SK-N-DZ (cell line): Measurements from ENCODE around the gene TAF9B. TPM values are rescaled to one million over a fixed set of nuclear protein-coding genes. Genes with fewer than 3 reads are reported as not detected.
"Not testable (repeated sequence)": the region's sequence is repeated elsewhere in the genome, so short reads cannot be mapped to it uniquely, and the experiment has no call there.

ENCODE experiments used
- DNase-seq: peaks from one replicate; pipeline ENCODE4 v3.0.0-alpha.2; 2015; ENCODE audit warnings: low spot score
- polyA plus RNA-seq, 2 experiments: library from polyadenylated mRNA; depleted of rRNA; stranded (reverse); fragments of >200 nt; gene quantifications; 2 replicates each; pipeline ENCODE4 v1.2.3, GENCODE V29; 2014

TAF9B gene, protein sequence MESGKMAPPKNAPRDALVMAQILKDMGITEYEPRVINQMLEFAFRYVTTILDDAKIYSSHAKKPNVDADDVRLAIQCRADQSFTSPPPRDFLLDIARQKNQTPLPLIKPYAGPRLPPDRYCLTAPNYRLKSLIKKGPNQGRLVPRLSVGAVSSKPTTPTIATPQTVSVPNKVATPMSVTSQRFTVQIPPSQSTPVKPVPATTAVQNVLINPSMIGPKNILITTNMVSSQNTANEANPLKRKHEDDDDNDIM
- 45.1 and 46.5 TPM in 2 replicates for polyA plus RNA-seq (2014; cell fraction: cytosol; rRNA removed)
- 16.3 and 16.7 TPM in 2 replicates for polyA plus RNA-seq (2014; cell fraction: nucleus; rRNA removed)

DNA sequence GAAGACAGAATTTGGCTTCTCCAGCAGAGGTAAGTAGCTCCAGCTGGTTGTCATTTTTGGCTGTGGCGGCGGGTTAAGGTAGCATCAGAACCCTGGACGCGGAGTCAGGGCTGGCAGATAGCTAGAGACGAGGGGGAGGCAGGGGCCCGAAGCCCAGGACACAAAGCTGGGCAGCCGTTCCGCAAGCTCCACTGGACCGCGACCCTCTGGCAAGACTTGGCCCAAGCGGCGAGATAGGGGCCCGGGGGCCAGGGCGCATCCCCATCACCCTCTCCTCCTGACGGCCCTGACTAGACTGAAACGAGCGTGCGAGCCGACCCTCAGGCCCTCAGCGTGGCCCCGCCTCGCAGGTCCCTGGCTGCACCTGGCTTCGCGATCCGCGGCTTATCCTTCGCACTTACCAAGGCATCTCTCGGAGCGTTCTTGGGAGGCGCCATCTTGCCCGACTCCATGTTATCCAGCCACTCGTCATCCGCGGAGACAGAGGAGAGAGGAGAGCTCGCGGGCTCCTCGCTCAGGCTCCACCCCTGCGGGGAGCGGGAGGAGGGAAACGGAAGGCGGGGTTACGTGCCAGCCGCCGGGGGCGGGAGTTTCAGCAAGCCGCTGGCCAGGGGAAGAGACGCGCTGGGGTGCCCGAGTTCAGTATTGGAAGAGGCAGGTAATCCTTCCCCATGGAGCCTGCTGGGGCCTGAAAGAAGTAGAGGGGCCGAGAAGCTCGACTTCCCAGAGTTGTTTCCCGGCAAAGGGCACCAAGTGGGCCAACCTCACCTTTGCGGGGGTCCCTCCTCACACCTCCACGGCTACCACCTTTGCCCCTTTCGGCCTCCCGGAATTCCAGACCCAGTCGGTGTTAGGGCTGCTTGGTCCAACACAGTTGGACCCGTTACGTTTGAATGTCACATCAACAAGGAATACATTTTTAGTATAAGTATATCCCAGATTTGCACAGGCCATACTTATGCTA is at the start of gene TAF9B:
TAF9B (minus strand) TSS at position 491 of the 964 bp plus-strand sequence; CDS start at position 452, 39 bp downstream.
- DNase-seq = peak; percentile 85

- no peak for DNase-seq
These were observed 43.4 kb upstream of the TAF9B start for GRCh38 chrX:78182881-78183280.

- no peak for DNase-seq
These were observed 41.9 kb upstream of the TAF9B start for GRCh38 chrX:78181307-78181706.

- DNase-seq = no peak
These were observed 28.6 kb upstream of the TAF9B start for GRCh38 chrX:78168065-78168464.

GRCh38 chrX:78165425-78165824 is 26.0 kb upstream of the TAF9B start:
- DNase-seq = no peak

DNA sequence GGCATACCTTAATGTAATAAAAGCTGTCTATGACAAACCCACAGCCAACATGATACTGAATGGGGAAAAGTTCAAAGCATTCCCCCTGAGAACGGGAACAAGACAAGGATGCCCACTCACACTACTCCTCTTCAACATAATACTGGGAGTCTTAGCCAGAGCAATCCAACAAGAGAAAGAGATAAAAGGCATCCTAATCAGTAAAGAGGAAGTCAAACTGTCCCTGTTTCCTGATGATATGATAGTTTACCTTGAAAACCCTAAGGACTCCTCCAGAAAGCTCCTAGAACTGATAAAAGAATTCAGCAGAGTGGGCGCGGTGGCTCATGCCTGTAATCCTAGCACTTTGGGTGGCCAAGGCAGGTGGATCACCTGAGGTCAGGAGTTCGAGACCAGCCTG is 23.7 kb upstream of the TAF9B start:
- DNase-seq = not testable (repeated sequence)

DNA sequence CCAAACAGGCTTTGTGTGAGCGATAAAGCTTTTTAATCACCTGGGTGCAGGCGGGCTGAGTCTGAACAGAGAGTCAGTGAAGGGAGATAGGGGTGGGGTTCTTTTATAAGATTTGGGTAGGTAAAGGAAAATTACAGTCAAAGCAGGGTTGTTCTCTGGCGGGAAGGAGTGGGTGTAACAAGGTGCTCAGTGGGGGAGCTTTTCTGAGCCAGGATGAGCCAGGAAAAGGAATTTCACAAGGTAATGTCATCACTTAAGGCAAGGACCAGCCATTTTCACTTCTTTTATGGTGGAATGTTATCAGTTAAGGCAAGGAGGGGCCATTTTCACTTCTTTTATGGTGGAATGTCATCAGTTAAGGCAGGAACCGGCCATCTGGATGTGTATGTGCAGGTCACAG is 21.3 kb upstream of the TAF9B start:
- not testable (repeated sequence) for DNase-seq

DNA sequence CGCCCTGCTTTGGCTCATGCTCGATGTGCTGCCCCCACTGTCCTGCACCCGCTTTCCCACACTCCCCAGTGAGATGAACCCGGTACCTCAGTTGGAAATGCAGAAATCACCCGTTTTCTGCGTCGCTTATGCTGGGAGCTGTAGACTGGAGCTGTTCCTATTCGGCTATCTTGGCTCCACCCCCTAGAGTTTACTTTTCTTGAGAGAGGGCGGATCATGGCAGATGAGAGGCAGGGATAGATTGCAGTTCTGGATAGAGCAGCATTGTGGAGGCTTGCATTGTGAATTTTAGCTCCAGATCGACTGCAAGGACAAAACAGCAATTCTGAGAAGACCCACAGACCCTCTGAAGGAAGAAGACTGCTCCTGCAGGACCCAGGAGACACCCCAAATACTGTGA is 18.4 kb upstream of the TAF9B start:
- not testable (repeated sequence) for DNase-seq

GRCh38 chrX:78157373-78157772 is 17.9 kb upstream of the TAF9B start:
- not testable (repeated sequence) for DNase-seq

DNA sequence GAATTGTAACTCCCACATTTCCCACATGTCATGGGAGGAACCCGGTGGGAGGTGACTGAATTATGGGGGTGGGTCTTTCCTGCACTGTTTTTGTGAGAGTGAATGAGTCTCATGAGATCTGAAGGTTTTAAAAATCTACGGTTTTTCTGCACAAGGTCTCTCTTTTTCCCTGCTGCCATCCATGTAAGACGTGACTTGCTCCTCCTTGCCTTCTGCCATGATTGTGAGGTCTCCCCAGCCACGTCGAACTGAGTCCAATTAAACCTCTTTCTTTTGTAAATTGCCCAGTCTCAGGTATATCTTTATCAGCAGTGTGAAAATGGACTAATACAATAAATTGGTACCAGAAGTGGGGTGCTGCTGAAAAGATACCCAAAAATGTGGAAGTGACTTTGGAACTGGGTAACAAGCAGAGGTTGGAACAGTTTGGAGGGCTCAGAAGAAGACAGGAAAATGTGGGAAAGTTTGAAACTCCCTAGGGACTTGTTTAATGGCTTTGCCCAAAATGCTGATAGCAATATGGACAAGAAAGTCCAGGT is 7.6 kb upstream of the TAF9B start:
- DNase-seq = not testable (repeated sequence)

DNA sequence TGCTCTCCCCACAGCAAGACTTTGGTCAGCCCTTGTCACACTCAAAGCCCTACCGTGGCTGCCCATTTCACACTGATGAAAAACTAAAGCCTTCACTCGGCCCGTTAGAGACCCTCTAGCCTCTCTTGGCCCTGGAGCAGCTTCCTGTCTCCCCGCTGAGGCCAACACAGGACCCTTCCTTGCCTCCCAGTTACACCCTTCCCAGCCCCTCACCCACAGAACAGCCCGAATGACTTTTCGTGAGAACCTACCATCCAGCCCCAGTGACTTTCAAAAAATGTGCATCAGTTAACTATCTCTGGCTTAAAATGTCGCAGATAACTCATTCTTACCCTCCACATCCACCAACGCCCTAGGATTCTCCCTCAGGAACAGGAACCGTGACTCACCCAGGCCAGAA is 756 bp upstream of the TAF9B start:
- DNase-seq = no peak

DNA sequence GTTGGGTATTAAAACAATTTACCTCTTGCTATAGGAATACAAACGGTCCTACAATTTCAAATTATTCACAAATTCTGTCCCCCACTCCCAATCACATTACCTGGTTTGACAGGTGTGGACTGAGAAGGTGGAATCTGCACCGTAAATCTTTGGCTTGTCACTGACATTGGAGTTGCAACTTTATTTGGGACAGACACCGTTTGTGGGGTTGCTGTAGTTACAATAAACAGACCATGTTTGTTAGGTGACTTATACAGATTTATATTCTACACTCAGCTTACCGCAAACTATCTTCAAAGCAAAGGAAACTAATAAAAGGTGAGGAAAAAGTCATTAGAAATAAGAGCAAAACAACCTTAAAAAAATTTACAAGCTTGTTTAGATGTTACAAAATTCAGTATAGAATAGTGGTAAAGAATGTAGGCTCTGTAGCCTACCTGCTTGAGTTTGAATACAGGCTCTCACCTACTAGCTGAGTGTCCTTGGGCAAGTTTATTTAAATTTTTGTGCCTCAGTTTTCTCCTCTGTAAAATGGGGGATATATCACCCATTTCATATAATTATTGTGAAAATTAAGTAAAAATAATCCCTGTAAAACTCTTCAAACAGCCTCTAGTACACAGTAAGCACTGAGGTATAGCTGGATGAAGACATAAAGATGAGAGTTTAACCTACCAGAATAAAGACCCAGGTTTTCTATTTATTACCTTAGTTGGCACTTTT is 6.1 kb downstream of the TAF9B start:
- no peak for DNase-seq

- no peak for DNase-seq
These were observed 8.3 kb downstream of the TAF9B start for GRCh38 chrX:78131117-78131516.

GRCh38 chrX:78130396-78130795 is 9.1 kb downstream of the TAF9B start:
- DNase-seq = no peak

DNA sequence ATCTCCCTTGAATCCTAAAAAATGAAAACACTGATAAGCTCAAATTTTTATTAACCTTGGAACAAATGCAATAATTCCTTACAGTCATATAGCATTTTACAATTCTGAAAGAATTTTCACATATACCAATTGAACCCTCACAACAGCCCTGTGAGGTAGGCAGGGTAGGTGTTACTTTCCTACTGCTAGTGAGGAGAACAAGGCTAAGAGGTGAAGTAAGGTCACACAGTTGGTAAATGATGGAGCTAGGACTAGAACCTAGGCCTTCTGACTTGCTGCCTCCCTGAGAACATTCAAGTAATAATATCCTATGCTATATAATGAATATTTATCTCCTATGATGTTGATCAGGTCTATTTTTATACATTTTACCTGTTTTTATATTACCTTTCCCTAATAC is 9.7 kb downstream of the TAF9B start:
- DNase-seq = no peak

DNA sequence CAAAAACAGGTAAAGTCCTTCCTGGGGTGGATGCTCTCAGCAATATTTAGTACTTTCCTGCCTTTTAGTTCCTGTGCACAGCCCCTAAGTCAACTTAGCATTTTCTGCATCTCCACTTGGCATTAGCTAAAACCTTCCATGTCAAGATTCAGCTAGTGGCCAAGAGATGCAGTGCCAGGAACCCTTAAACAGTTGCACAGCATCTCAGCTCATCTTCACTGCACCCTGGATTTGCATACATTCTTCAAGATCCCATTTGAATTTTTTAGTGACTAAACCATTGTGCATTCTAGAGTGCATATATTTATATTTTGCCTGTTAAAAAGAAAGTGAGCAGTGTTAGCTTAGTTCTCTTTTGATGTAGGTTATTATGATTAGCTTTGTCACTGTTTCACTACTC is 13.7 kb downstream of the TAF9B start:
- DNase-seq = not testable (repeated sequence)

- no peak for DNase-seq
These were observed 14.3 kb downstream of the TAF9B start for GRCh38 chrX:78125148-78125547.

GRCh38 chrX:78124307-78124706 is 15.1 kb downstream of the TAF9B start:
- no peak for DNase-seq

- DNase-seq = no peak
These were observed 16.3 kb downstream of the TAF9B start for GRCh38 chrX:78123190-78123589.

DNA sequence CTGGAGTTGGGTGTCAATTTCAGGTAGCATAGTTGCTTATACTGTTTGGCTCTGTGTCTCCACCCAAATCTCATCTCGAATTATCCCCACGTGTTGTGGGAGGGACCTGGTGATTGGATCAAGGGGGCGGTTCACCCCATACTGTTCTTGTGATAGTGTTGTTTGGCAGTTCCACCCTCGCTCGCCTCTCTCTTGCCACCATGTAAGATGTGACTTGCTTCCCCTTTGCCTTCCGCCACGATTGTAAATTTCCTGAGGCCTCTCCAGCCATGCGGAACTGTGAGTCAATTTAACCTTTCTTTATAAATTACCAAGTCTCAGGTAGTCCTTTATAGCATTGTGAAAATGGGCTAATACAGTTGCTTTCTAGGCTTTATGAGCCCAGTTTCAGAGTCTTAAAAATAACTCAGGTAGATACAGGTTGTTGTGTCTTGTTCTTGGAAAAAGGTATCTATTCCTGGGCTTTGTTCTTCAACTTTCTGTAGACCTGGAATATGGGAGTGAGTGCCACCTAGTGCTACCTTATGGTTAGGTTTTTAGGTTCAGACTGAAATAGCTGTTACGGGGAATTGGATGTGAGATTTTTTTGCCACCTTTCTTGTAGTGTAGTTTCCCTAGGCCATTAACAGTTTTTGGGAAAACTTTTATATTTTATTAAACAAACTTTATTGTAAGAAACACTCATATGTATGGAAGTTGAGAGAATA is 19.8 kb downstream of the TAF9B start:
- no peak for DNase-seq

GRCh38 chrX:78118628-78119027 is 20.8 kb downstream of the TAF9B start:
- no peak for DNase-seq
